Cardiac muscle cell (in vitro differentiated cells and primary cell): Measurements from ENCODE around the gene DBNL. TPM values are rescaled to one million over a fixed set of nuclear protein-coding genes. Genes with fewer than 3 reads are reported as not detected.
"Not testable (repeated sequence)": the region's sequence is repeated elsewhere in the genome, so short reads cannot be mapped to it uniquely, and the experiment has no call there.

Source experiments
- DNase-seq, 2 donors: peaks; one replicate each; pipeline versions ENCODE4 v3.0.0 to v3.0.0-alpha.2; 2010 to 2017; ENCODE audit warnings: low read depth in 1 of 2, low spot score in 1 of 2
- H3K27ac ChIP-seq: fragments of 200-600 bp; sonication (generic); 2 replicates; pipeline ENCODE4 v1.5.1; 2016
- H3K27me3 ChIP-seq: fragments of 200-600 bp; sonication (generic); 2 replicates; pipeline ENCODE4 v1.6.0; 2016; ENCODE audit warnings: control low read depth
- H3K36me3 ChIP-seq: fragments of 200-600 bp; sonication (generic); 2 replicates; pipeline ENCODE4 v1.5.1; 2016; ENCODE audit warnings: control low read depth
- H3K4me1 ChIP-seq: fragments of 200-600 bp; sonication (generic); 2 replicates; pipeline ENCODE4 v1.8.1; 2017; ENCODE audit warnings: low read depth, mild to moderate bottlenecking, mixed run types
- H3K4me3 ChIP-seq: fragments of 200-600 bp; sonication (generic); 2 replicates; pipeline ENCODE4 v1.5.1; 2016; ENCODE audit warnings: mild to moderate bottlenecking
- H3K9me3 ChIP-seq: fragments of 200-600 bp; sonication (generic); 2 replicates; pipeline ENCODE4 v1.5.1; 2017; ENCODE audit warnings: low read depth, mild to moderate bottlenecking, control low read depth
- CTCF ChIP-seq: IDR thresholded peaks from 2 replicates; pipeline ENCODE4 v1.5.1; 2012; ENCODE audit warnings: low read depth, mild to moderate bottlenecking, low read length
- polyA plus RNA-seq: library from polyadenylated mRNA; unstranded; fragments of >200 nt; fragmentation: Nextera tagmentation; extraction: Ambion mirVana; gene quantifications from 2 replicates; pipeline ENCODE4 v1.2.1, GENCODE V29; 2016
- total RNA-seq: library from RNA; depleted of rRNA; stranded (reverse); fragments of >200 nt; gene quantifications from 2 replicates; pipeline ENCODE4 v1.2.3, GENCODE V29; 2016

DBNL gene
- total RNA-seq: 130 TPM in 2 replicates
- polyA plus RNA-seq: 69.3 and 129 TPM in 2 replicates

- Histone ChIP-seq H3K36me3 (peaks cover 4% of the 10 kb centered on the region), H3K4me1 (peaks cover 12% of the 10 kb centered on the region), H3K27ac (peak within 1 kb of the TSS; percentile 77), H3K9me3 (no peaks in the 10 kb centered on the region), H3K27me3 (no peaks in the 10 kb centered on the region), H3K4me3 (peak within 1 kb of the TSS; percentile 86)
- no peak for TF ChIP-seq CTCF
- peak; percentile 88 to 94 for DNase-seq
Observed at GRCh38 chr7:44044315-44045225, at the start of gene DBNL. Gene DBNL (plus strand): TSS chr7:44044702. CDS start chr7:44044738, 36 bp downstream.

- H3K4me1 ChIP-seq, DNase-seq, H3K27ac ChIP-seq, H3K36me3 ChIP-seq, H3K4me3 ChIP-seq, H3K9me3 ChIP-seq, H3K27me3 ChIP-seq: not testable (repeated sequence)
Observed at GRCh38 chr7:43997532-43997931, 47.0 kb upstream of the DBNL start, which contains the start of gene SPDYE1. Gene SPDYE1 (plus strand): TSS chr7:43997897. CDS start chr7:43999950, 2,053 bp downstream.

GRCh38 chr7:44012081-44012480 is 32.4 kb upstream of the DBNL start:
- not testable (repeated sequence) for H3K27ac ChIP-seq, H3K4me3 ChIP-seq, H3K4me1 ChIP-seq, H3K36me3 ChIP-seq, H3K9me3 ChIP-seq, H3K27me3 ChIP-seq, DNase-seq

GRCh38 chr7:44015090-44015489 is 29.4 kb upstream of the DBNL start:
- not testable (repeated sequence) for H3K36me3 ChIP-seq, H3K9me3 ChIP-seq, H3K4me3 ChIP-seq, H3K27me3 ChIP-seq, H3K27ac ChIP-seq, H3K4me1 ChIP-seq, DNase-seq

GRCh38 chr7:44018857-44019807 is 25.4 kb upstream of the DBNL start:
- H3K36me3 ChIP-seq, H3K4me1 ChIP-seq, H3K9me3 ChIP-seq, H3K27me3 ChIP-seq: not testable (repeated sequence)
- peak overlapping the region; percentile 77 for H3K27ac ChIP-seq
- DNase-seq: peak; percentile 98
- peak overlapping the region; percentile 53 for H3K4me3 ChIP-seq
- peak; percentile 52 for TF ChIP-seq CTCF

- H3K4me1 ChIP-seq, H3K4me3 ChIP-seq, H3K9me3 ChIP-seq, DNase-seq, H3K27me3 ChIP-seq, H3K36me3 ChIP-seq: not testable (repeated sequence)
- peak overlapping the region; percentile 77 for H3K27ac ChIP-seq
Observed at GRCh38 chr7:44019825-44020224, 24.7 kb upstream of the DBNL start.

GRCh38 chr7:44022069-44022468 is 22.4 kb upstream of the DBNL start:
- H3K4me1 ChIP-seq, H3K9me3 ChIP-seq, DNase-seq, H3K4me3 ChIP-seq, H3K27ac ChIP-seq, H3K27me3 ChIP-seq, H3K36me3 ChIP-seq: not testable (repeated sequence)

GRCh38 chr7:44022796-44023467 is 21.6 kb upstream of the DBNL start:
- not testable (repeated sequence) for DNase-seq, H3K4me1 ChIP-seq, H3K9me3 ChIP-seq, H3K27ac ChIP-seq, H3K27me3 ChIP-seq, H3K36me3 ChIP-seq, H3K4me3 ChIP-seq

GRCh38 chr7:44029433-44029832 is 15.1 kb upstream of the DBNL start:
- not testable (repeated sequence) for H3K27me3 ChIP-seq, H3K4me3 ChIP-seq, H3K4me1 ChIP-seq, DNase-seq, H3K9me3 ChIP-seq, H3K27ac ChIP-seq, H3K36me3 ChIP-seq

GRCh38 chr7:44030029-44030428 is 14.5 kb upstream of the DBNL start:
- not testable (repeated sequence) for H3K9me3 ChIP-seq, H3K4me1 ChIP-seq, DNase-seq, H3K36me3 ChIP-seq, H3K27me3 ChIP-seq, H3K27ac ChIP-seq, H3K4me3 ChIP-seq

GRCh38 chr7:44031319-44031718 is 13.2 kb upstream of the DBNL start:
- not testable (repeated sequence) for H3K27me3 ChIP-seq, H3K27ac ChIP-seq, H3K4me3 ChIP-seq, H3K36me3 ChIP-seq, H3K9me3 ChIP-seq, DNase-seq, H3K4me1 ChIP-seq
